HG02970 (cell line): ENCODE measurements around the gene GYG2.
"Not testable (repeated sequence)": the region's sequence is repeated elsewhere in the genome, so short reads cannot be mapped to it uniquely, and the experiment has no call there.

Experiments
- ATAC-seq: cut with Tn5 transposase; IDR thresholded peaks from one replicate; pipeline ENCODE4 v1.9.1; 2021; ENCODE audit warnings: mild to moderate bottlenecking, moderate library complexity, moderate number of reproducible peaks; ENCODE audit not compliant: unreplicated experiment, low FRiP score

The GYG2 gene

DNA sequence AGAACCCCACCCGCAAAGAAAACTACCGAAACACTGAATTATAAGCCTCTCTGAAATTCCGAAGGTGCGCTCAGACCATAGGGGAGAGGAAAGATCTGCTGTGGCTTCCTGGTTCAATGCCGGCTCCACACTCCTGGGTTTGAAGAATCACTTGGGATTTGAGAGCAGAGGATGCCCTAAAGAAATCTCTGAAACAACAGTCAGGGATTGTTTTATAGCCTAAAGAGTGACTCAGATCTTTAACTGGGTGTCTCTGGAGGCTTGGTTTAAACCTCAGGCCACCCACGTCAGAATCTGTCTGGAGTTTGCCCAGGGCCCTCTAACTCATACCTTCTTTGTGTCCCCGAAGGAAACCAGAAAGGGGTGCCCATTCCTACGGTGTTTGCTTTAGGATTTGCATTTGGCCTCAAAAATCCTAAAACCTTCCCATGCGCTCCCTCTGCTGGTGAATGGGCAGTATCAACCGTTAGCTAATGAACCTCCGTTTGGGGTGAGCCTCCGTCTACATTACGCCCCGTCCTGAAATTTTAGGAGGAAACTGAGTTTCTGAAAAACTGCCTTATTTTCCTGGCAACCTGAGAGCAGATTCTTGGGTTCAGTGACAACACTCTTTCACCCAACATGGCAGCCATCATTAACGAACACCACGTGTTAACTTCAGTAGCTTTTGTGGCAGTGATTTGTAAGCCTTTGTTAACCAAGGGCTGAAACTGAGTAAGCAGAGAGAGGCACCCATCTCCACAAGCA lies 16.4 kb upstream of the GYG2 start:
- not testable (repeated sequence) for ATAC-seq

DNA sequence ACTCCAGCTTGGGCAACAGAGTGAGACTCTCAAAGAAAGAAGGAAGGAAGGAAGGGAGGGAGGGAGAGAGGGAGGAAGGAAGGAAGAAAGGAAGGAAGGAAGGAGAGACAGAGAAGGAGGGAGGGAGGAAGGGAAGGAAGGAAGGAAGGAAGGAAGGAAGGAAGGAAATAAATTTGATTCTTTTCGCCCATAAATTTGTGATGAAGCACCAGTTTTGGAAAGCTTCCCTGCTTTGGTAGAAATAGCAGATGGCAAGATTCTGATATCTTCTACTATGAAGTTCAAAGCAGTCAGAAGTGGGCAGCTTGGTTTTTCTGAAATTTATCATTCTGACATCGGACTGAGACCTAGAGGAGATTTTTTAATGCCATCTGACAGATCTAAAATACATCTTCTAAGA lies 11.7 kb upstream of the GYG2 start:
- no peak for ATAC-seq

DNA sequence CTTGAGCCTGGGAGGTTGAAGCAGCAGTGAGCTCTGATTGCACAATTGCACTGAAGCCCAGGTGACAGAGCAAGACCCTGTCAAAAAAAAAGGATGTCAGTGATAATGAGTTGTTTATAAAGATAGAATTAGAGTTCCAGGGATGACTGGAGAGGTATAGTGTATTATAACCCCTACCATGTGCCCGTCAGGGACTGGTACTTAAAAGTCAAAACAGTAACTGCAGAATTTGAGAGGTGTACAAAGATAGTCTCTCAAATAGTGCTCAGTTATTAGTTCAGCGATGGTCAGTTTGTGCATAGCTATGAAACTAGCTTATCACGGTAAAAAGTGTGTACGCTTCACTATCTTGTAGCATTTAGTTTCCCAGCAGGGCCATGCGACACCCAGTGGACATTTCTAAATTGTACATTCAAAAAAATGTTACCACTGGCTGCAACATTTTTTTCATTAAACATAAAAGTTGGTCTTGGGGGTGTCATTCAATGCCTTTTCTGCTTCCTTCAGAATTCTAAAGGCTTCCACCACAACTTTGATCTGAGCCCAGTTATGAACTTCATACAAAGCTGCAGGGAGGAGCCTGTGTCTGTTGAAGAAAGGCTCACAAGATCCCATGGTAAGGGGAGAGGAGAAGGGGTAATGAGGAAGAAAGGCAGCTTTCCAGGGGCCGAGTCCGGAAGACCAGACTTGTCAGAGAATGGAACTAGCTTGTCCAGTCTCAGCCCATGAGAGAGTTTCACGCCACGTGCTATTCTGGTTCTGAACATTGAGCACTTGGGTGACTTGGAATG lies 9.2 kb upstream of the GYG2 start:
- ATAC-seq = no peak

DNA sequence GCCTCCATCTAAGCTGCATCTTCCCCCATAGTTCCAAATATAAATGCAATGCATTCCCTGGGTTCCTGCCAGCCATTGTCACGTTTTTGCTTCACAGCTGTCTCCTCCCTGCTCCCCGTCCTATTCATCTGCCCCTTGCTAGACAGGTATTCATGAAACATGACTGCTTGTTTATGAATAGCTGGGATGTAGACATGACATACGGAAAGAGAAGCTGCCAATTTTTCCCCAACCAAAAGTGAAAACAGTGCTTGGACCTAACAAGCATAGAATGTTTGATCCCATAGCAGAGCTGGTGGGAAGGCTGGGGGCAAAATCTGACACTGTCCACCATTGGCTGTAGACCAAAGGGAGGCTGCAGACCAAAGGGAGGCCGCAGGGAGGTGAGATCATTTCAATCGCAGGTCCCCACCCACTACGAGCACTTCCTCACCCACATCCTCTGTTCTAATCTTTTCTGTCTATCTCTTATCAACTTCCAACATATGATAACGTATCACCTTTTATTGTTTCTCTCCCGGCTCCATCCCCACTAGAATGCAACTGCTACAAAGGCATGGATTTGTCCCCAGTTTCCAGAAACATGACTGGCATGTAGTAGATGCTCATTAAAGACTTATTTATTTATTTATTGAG lies 8.5 kb upstream of the GYG2 start:
- ATAC-seq = no peak

DNA sequence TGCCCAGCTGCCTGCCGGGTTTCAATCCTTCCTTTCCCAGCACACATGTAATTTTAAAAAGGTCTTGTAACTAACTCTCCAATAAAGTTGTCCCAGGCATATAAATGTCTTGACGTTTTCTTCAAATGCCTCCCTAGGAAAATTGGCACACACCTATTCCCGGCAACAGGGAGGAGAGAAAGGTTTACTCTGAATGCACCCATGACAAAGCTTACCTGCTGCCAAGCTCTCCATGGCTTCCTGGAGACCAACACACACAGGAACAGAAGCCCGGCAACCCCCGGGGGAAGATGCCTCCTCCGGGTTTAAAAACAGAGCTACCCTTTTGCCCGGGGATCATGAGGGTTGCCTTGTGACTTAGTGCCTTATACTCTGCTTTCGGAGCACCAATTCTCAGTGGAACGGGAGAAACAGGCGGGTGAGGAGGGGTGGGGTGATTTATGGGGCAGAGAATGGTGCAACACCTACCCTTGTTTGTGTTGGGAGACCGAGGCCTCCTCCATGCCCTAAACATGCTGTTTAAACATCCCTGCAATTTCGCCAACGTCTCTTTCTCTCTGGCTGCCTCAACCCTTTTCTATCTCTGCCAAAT lies 4.8 kb upstream of the GYG2 start:
- no peak for ATAC-seq

DNA sequence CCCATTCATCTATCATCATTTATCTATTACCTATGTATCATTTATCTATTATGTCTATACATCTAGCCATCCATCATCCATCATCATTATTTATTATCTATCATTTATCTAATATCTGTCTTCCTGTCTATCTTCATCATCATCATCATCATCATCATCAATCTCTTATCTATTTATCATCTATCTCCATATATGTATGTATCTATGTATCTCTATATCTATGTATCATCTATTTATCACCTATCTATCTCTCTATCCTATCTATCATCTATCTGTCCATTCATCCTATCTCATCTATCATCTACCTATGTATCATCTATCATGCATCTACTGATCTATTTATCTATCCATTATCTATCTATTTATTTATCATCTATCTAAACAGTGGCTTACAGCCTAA lies 3.8 kb upstream of the GYG2 start:
- ATAC-seq = no peak

DNA sequence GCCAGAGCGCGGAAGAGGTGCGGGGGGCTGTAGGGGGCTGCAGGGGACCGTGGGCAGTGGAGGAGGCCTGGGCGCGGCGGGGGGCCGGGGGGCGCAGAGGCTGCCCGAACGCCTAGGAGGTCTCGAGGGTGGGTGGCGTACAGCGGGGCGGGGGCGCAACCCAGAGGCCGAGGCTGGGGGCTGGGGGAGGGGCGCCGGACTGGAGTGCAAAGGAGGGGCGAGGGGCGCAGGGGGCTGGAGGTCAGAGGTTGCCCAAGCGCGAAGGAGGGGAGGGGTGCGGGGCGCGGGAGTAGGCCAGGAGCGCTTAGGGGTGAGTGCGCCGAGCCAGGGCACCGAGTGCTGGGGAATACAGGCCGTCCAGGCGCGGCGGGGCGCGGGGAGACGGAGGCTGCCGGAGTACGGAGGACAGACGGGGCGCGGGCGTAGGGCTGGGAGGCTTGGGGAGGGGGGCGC lies 255 bp downstream of the GYG2 start:
- ATAC-seq = no peak

DNA sequence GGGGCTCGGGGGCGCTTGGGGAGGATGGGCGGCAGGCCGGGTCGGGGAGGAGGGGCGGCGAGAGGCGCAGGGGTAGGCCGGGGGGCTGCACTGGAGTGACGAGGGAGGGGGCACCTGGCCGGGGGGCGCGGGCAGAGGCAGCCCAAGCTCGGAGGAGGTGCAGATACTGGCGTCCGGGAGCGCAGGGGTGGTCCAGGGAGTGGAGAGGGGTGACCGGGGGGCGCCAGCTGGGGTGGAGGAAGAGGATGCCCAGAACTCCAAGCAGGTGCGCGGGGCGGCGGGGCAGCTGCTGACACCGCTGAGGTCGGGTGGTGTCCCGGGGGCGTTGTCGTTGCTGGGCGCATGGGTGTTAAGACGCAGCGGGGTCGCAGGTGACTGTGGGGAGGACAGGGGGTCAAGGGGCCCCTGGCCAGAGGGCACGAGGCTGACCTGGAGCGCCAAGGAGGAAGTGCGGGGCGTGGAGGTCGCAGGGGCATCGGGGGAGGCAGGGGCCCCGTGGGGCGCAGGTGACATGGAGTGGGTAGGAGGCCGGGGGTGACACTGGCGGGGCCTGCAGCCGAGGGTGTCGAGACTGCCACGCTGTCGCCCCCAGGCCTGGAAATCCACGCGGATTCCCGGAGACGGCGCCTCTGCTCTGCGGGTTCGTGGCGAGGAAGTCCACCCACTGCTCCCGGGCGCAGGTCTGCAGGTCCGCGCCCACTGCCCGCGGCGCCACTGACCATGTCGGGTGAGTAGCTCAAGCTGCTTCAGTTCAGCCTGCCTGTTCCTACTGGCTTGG lies 928 bp downstream of the GYG2 start:
- no peak for ATAC-seq

DNA sequence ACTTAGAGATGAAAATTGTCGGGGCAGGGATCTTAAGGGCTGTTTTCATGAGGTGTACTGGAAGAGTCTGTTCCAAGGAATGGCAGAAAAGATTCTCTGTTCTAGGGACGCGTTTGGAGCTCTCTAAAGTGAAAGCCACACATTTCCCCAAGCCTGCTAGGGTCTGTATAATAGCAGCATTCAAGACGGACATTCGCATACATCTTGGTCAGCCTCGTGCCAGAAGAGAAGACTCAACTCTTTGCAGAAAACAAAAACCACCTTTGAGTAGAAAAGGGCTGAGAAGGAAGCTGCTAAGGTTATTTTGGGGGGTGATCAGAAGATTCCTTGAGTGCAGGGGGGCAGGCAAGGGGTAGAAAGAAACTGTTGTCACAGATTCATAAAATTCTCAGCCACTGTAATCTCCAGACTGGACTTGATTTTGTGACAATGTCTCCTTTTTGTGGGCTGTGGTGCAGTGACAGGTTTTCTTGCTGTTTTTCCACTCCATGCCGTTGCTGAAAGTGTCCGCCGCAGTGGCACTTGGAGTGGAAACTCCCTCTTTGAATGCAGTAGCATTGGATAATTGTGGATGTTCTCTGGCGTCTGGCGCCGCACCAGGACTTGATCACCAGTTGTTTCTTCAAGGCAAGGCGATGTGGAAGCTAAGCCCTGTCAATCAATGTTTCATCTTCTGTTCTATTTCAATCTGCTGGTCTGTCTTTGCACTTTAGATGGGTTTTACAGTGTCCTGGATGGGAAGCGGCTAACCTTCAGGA lies 2.9 kb downstream of the GYG2 start:
- no peak for ATAC-seq

DNA sequence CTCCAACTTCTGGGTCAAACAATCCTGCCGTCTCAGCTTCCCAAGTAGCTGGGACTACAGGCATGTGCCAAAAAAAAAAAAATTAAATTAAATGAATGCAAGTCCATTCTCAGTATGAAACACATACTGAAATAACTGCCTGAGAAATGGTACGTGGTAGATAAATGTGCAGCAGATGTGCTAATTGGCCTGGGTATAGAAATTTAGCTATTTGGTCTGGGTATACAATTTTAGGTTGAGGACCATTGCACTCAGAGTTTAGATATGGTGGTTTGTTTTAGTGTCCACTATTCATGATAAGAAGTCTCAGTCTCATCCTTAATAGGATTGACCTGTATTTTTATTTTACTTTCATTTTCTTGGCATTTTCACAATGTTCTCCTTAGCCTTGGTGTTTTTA lies 9.2 kb downstream of the GYG2 start:
- no peak for ATAC-seq

DNA sequence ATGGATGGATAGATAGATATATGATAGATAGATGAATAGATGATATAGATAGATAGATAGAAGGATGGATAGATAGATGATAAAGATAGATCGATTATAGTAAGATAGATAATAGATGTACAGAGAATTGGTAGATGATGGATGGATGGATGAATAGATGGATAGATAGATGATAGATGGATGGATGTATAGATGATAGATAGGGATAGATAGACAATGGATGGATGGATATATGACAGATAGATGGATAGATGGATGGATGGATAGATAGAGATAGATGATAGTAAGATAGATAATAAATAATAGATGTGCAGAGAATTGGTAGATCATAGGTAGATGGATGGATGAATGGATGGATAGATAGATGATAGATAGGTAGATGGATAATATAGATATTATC lies 12.2 kb downstream of the GYG2 start:
- ATAC-seq = no peak

DNA sequence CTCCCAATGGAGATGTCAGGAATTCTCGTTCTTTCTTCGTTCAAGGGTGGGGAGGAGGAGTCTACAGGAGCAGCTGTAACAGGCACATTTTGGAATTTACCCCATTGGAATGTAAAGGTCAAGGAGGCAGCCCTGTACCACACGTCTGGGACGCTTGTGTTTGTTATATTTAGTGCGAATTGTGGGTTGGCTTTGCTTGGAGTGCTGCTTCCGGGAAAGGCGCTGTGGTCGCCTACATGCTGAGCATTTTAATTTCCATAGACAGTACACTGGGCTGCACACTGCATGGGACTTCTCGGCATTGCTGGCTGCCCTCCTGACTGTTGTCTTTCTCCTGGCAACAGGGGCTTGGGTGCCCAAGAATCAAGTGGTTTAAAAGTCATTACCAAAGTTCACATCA lies 12.8 kb downstream of the GYG2 start:
- ATAC-seq = no peak

DNA sequence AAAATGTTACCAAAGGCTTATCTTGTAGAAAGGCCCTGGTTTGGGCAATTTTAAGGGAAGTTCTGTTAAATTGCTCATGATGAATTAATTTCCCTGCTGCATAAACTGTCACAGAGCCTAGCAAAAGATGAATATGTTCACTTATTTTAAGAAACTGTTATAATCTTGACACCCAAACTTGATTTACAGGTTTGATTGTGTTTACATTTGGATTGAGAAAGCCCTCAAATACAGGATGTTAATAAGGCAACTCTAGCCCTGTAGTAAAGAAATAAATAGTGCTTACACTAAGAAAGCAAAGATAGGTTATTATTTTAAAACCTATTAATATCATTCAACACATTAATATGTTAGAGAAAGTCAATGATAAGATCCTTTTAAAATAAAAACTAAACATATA lies 18.3 kb downstream of the GYG2 start:
- no peak for ATAC-seq

DNA sequence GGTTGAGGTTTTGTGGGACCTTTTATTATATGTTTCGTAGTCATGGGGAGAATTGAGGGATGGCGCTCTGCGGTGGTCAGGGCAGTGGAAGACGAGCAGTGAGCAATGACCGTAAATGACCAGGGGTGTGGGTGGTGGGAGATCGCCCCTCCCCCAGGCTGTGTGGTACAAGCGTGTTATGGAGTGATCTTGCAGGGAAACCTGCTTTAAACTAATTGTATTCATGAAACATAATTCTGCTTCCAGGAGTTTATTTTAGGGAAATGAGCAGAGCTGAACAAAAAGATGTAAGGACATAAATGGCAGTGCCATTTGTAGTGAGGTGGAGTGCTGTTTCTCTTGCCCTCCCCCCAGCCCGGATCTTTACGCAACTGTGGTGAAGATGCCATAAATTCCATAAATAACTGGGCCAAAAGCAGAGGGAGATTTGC lies 20.2 kb downstream of the GYG2 start:
- no peak for ATAC-seq

DNA sequence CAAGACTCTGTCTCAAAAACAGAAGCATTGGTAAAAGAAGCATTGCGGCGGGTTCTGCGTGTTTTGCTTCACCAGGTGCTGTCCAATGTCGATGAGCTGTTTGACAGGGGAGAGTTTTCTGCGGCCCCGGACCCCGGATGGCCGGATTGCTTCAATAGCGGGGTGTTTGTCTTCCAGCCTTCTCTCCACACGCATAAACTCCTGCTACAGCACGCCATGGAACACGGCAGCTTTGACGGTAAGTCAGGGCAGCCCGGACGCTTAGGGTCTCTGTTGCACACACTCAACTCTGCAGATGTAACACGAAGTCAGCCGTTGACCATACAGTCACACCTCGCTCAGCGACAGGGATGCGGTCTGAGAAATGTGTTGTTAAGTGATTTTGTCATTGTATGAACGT lies 26.2 kb downstream of the GYG2 start:
- no peak for ATAC-seq

DNA sequence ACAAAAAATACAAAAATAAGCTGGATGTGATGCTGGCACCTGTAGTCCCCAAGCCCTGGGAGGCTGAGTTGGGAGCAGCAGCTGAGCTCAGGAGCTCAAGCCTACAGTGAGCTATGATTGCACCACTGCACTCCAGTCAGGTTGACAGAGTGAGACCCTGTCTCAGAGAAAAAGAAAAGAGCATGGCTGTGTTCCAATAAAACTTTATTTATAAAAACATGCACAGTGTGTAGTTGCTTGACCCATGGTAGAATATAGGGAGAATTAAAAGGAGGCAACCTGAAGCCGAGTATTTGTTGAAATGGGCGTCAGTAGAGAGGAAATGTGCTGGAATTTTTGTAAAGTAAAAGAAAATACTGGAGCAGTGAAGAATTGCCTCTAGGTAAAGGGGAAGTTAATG lies 27.0 kb downstream of the GYG2 start:
- no peak for ATAC-seq

DNA sequence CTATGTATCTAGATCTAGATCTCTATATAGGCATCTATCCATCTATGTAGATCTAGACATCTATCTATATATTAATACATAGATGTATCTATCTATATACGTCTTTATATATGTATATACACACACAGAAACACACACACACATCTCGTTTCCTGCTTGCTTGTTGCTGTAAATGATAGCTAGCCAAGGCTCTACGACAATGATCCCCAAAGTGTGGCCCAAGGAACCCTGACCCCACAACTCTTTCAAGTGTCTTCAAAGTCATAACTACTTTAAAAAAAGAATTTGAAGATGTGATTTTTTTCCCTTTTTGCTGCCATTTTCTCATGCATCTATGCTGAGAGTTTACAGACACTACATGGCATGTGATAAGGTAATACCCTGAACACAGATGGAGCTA lies 28.8 kb downstream of the GYG2 start:
- ATAC-seq = no peak

DNA sequence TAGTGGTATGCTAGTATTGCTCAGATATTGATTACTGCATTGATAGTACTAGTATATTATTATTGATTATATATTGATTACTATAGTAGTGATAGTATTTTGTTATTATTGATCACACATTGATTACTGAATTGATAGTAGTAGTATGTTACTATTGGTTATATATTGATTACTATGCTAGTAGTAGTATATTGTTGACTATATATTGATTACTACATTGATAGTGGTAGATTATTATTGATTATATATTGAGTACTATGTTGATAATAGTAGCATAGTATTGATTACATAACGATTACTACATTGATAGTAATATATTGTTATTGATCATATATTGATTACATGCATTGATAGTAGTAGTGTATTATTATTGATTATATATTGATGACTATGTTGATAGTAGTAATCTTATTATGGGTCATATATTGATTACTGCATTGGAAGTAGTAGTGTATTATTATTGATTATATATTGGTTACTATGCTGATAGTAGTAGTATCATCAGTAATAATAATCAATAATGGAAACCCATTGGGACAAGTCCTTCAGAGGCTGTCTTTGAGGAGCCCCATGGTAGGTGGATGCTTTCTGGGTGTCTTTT lies 30.6 kb downstream of the GYG2 start:
- ATAC-seq = no peak

DNA sequence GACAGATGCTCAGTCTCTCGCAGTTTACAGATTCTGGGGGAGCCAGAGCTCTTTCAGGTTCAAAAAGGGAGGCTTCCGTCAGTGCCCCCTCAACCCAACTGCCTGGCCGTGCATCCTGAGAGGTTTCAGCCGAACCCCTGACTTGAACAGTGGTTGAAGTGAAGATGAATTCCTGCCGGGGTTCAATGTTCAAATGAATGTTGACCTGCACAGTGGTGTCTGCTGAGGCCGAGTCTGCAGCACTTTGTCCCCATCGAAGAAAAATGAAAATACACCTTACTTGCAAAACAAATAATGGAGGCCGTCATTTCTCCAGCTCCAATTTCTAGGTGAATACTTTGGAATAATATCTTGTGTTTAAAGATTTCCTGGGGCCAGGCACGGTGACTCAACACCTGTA lies 33.7 kb downstream of the GYG2 start:
- ATAC-seq = no peak
